GM12801 (cell line): Measurements from ENCODE around the gene CEP70.

ENCODE experiments used
- TF ChIP-seq, protein P1 (sequence below): IDR thresholded peaks from one replicate; pipeline ENCODE4 v1.5.1; 2011; ENCODE audit warnings: control low read depth; ENCODE audit not compliant: insufficient read length; ENCODE audit errors: extremely low read depth

Gene CEP70

GRCh38 chr3:138625707-138626365 lies 31.8 kb upstream of the CEP70 start:
- TF ChIP-seq, protein P1, sequence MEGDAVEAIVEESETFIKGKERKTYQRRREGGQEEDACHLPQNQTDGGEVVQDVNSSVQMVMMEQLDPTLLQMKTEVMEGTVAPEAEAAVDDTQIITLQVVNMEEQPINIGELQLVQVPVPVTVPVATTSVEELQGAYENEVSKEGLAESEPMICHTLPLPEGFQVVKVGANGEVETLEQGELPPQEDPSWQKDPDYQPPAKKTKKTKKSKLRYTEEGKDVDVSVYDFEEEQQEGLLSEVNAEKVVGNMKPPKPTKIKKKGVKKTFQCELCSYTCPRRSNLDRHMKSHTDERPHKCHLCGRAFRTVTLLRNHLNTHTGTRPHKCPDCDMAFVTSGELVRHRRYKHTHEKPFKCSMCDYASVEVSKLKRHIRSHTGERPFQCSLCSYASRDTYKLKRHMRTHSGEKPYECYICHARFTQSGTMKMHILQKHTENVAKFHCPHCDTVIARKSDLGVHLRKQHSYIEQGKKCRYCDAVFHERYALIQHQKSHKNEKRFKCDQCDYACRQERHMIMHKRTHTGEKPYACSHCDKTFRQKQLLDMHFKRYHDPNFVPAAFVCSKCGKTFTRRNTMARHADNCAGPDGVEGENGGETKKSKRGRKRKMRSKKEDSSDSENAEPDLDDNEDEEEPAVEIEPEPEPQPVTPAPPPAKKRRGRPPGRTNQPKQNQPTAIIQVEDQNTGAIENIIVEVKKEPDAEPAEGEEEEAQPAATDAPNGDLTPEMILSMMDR = no peak

DNA sequence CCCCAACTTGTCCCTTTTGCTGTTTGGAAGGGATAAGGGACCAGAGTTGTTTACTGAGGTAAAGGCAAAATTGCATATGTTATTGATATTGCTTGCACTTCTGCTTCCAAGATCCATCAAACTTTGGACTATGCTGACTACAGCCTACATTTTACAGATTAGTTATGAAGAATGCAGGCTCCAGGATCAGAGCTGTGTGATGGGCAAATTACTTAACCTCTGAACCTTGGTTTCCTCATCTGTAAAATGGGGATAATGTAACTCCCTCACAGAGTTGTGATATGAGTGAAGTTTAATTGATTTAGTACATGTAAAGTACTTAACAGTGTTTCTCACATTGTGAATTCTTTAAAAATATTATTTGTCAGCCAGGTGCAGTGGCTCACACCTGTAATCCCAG lies 30.5 kb upstream of the CEP70 start:
- TF ChIP-seq, protein P1 = no peak

DNA sequence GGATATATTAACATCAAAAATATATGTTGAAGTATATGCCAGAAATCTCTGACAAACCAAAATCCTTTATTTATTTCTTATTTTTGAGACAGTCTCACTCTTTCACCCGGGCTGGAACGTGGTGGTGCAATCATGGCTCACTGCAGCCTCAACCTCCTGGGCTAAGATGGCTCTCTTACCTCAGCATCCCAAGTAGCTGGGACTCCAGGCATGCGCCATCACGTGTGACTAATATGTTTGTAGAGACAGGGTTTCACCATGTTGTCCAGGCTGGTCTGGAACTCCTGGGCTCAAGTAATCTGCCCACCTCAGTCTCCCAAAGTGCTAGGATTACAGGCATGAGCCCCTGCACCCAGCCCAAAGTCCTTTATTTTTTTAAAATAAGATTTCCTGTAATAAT lies 26.4 kb upstream of the CEP70 start:
- TF ChIP-seq, protein P1 = no peak

DNA sequence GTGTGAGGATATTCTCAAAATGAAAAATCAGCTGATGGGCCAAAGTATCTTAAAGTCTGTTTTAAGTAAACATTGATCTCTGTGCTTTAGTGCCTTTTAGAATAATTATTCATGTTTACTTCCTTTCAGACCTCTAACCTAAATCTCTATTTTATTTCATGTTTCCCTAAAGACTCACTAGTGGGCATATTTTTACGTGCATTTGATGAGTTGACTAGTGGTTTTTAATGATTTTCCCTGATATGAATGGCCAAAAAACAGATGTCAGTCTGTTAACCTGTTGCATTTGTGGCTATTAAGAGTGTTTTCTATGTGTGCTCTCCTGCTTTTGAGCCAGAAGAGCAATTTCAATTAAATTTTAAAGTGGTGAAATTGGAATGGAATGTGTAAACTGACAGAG lies 21.4 kb upstream of the CEP70 start:
- TF ChIP-seq, protein P1 = no peak

- TF ChIP-seq, protein P1 = no peak
Measured at GRCh38 chr3:138609898-138610266, 15.8 kb upstream of the CEP70 start.

DNA sequence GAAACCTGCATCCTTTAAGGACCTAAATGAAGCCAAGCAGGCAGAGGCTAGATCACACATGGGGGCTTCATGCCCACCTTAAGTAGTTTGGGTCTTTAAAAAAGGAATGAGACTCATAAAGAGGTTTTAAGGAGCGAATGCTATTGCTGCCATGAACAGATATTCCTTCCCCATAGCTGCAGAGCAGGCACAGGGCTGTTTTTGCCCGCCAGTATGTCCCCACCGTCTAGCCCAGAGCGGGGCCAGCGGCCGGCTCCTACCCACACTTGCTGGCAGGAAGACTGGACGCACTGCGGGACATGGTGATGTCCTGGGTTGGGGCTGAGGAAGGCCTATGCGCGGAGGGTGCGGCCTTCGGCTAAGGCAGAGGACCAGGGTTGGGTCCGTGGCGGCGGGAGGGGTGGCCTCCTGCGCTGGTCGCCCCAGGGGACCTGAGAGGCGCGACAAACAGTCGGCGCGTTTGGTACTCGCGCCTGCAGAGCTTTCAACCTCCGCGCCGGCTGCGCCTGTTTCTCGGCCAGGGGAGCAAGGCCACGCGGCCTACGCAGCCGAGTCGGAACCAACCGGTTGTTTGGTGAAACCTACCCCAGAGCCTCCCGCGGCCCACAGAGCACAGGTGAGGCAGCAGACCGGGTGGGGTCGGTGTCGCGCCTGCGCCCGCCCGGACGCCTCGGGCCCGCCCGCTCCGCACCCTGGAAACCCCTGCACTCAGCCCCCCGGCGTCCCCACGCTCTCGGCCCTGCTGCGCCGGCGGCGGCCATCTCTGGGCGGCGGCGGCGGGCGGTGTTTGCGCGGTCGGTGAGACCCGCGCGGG lies 14.5 kb upstream of the CEP70 start, which contains the start of gene FAIM:
Gene FAIM (plus strand): TSS at position 450 of the 814 bp plus-strand sequence. CDS start 10,956 bp downstream, outside the sequence.
- TF ChIP-seq, protein P1 = no peak

DNA sequence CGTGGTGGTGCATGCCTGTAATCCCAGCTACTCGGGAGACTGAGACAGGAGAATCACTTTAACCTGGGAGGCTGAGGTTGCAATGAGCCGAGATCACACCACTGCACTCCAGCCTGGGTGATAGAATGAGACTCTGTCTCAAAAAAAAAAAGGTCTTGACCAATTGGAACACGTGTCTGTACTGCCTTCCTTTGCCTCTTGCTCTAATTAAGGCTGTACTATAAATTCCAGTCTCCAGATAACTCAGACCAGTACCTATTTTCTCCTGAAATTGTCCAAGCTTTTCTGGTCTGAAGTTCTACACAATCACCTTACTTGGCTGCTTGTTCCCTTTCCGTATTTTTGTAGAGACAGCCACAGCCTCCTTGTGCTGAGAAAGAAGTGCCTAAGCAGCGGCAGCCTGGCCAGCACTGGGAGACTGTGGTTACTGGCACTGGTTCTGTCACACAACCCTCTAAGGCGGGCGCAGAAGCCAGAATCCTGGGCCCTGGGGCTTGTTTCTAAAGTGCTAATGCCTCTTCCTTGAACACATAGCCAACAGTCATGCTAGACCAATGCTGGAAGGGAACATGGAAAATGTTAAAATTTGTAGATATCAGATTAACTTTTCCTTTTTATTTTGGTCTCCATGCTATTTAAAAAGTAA lies 6.2 kb upstream of the CEP70 start:
- TF ChIP-seq, protein P1 = no peak
